Psoas muscle (tissue), 8 donors: ENCODE results near the gene PTPN7. TPM values are rescaled to one million over a fixed set of nuclear protein-coding genes. Genes with fewer than 3 reads are reported as not detected.
A peak's percentile ranks its signal among the peaks of the same experiment; 100 is the strongest.

Experiments used
- ATAC-seq, 4 donors: fragments of 200-7000 bp; cut with Tn5 transposase; one replicate each; pipeline ENCODE4 v1.9.1; 2020; ENCODE audit warnings: moderate library complexity in 3 of 4, mild to moderate bottlenecking in 2 of 4
- DNase-seq, 2 donors: peaks; one replicate each; pipeline ENCODE4 v3.0.0-alpha.2; 2020
- H3K27ac ChIP-seq: fragments of 200-600 bp; one replicate; pipeline ENCODE4 v1.8.0; 2022
- H3K27me3 ChIP-seq, 3 donors: fragments of 200-600 bp in 1 of 3; one replicate each; pipeline versions ENCODE4 v1.6.1 to v1.8.0; 2013 to 2022; ENCODE audit warnings: low read length in 2 of 3, mild to moderate bottlenecking in 2 of 3, moderate library complexity in 1 of 3; ENCODE audit not compliant: insufficient read depth in 3 of 3
- H3K36me3 ChIP-seq, 2 donors: fragments of 200-600 bp in 1 of 2; one replicate each; pipeline versions ENCODE4 v1.6.1 to v1.8.0; 2013 to 2022; ENCODE audit warnings: low read depth in 1 of 2, mild to moderate bottlenecking in 1 of 2, moderate library complexity in 1 of 2; ENCODE audit not compliant: insufficient read depth in 1 of 2
- H3K4me1 ChIP-seq: fragments of 200-600 bp; one replicate; pipeline ENCODE4 v1.8.0; 2022
- H3K4me3 ChIP-seq: fragments of 200-600 bp; one replicate; pipeline ENCODE4 v1.8.0; 2022; ENCODE audit warnings: mild to moderate bottlenecking
- H3K9me3 ChIP-seq: fragments of 200-600 bp; one replicate; pipeline ENCODE4 v1.8.0; 2022
- WGBS, 3 donors: extraction: QIAGEN DNeasy Blood & Tissue Kit; methylation state at CpG; one replicate each; pipeline versions ENCODE4 v1.1.6 to v1.1.7; 2013; 5-methylcytosine and 5-hydroxymethylcytosine counted together
- intact Hi-C, 2 donors: fragments of 100-400 bp; cut with DNase I; formaldehyde crosslinking; loops; one replicate each; pipeline versions ENCODE4 v1.11.0 to v1.14.2; 2022
- polyA plus RNA-seq, 3 donors: library from polyadenylated mRNA; stranded (reverse); fragments of 200-250 nt; gene quantifications; one replicate each; pipeline ENCODE4 v1.2.3, GENCODE V29; 2013
- total RNA-seq, 4 donors: library from RNA; stranded (reverse); fragmentation: NEBNext Ultra II Directional in 2 of 4; extraction: Animal tissue kit (Norgen Biotek cat#: 25700) in 2 of 4; gene quantifications; one replicate each; pipeline versions ENCODE4 v1.2.1 to v1.2.4, GENCODE V29; 2021 to 2023
- TF ChIP-seq, protein P1 (sequence below): fragments of 200-600 bp; IDR thresholded peaks from one replicate; pipeline ENCODE4 v1.8.0; 2022; ENCODE audit warnings: antibody characterized with exemption
- donor health status: healthy with polysubstance abuse.
- donor health status: DM: no; HTN: no; CAD: no; lungs with moderate emphysema.
- donor health status: Bipolar disorder and iron deficiency.
- donor health status: healthy.
- donor health status: DM: yes; HTN: yes; CAD: no.
- donor health status: DM: no; HTN: no; CAD: no.
- donor health status: DM: no; HTN: no; CAD: no.
- donor health status: DM: yes; HTN: yes; CAD: no.

Gene PTPN7
- total and polyA plus RNA-seq, 7 donors = 0.10 to 1.0 (median 0.32) TPM

DNA sequence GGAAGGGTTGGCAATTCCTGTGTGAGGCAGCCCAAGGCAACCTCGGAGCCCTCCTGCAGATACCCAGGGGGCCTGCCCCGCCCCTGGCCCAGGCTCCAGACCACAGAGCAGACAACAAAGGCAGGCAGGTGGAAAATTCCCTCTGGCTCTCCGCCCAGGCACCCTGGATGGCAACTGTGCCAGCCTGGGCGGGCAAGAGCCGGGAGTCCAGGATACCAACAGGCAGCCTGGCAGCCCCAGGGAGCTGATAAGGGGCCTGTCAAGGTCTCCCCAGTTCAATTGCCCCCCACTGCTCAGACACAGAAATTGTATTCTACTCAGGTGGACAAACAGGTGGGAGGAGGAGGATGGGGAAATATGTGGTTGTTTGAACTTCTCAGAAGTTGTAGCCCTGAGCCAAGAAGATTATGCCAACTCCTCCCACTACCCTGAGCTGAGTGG, 53.1 kb downstream of the PTPN7 start:
- TF ChIP-seq, protein P1, sequence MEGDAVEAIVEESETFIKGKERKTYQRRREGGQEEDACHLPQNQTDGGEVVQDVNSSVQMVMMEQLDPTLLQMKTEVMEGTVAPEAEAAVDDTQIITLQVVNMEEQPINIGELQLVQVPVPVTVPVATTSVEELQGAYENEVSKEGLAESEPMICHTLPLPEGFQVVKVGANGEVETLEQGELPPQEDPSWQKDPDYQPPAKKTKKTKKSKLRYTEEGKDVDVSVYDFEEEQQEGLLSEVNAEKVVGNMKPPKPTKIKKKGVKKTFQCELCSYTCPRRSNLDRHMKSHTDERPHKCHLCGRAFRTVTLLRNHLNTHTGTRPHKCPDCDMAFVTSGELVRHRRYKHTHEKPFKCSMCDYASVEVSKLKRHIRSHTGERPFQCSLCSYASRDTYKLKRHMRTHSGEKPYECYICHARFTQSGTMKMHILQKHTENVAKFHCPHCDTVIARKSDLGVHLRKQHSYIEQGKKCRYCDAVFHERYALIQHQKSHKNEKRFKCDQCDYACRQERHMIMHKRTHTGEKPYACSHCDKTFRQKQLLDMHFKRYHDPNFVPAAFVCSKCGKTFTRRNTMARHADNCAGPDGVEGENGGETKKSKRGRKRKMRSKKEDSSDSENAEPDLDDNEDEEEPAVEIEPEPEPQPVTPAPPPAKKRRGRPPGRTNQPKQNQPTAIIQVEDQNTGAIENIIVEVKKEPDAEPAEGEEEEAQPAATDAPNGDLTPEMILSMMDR = no peak
- Histone ChIP-seq H3K4me1 (no peaks in the 10 kb centered on the region), H3K36me3 (no peaks in the 10 kb centered on the region), H3K27ac (no peak overlapping the region), H3K4me3 (no peak overlapping the region), H3K9me3 (no peaks in the 10 kb centered on the region), H3K27me3 (no peaks in the 10 kb centered on the region)
- intact Hi-C loops = no loop called here
- DNase-seq (no peak), ATAC-seq (peak in 3 of 4 donors; percentile 19 to 54 (median 44))
- 33 to 52% (median 44%) methylated on average over 5 of the region's 5 CpGs for WGBS, 3 donors

DNA sequence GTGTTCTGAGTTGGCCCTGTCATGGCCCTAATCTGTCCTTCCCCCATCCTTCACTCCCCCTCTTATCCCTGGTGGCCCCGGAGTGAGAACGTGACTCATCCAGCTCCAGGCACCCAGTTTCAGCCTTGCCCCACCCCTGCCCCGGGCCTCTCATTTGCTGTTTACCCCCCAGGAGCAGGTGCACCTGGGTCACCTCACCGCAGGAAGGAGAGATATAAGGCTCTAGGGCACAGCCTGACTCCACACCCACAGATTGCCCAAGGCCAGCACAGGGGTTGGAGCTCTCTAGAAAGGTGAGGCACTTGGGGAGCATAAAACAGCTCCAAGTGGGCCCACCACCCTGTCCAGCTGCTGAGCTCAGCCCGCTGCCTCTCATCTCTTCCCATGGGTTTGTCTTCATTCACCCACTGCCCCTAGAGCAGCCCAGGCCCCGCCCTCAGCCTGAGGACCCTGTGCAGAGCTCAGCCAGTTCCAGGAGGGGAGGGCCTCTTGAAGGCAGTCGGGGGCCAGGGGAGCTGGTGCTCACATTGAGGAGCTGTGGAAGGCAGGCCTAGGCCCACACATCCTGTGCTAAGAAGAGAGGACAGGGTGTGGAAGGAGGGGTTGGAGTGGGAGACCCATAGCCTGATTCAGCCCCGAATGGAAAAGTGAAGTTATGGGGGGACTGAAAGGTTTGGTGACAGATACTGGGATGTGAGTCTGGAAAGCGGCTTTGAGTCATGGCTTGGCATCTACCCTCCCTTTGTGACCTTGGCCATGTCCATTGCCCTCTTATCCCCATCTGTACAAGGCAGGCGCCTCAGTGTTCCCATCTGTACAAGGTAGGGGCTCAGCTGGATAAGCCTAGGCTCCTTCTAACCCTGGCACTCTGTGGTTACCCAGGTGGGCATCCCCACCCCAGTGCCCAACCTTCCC, 53.8 kb downstream of the PTPN7 start:
- Histone ChIP-seq H3K9me3 (no peaks in the 10 kb centered on the region), H3K4me3 (no peak overlapping the region), H3K36me3 (no peaks in the 10 kb centered on the region), H3K4me1 (no peaks in the 10 kb centered on the region), H3K27me3 (no peaks in the 10 kb centered on the region), H3K27ac (no peak overlapping the region)
- ATAC-seq (peak in 3 of 4 donors; percentile 17 to 54 (median 46)), DNase-seq (no peak)
- TF ChIP-seq, protein P1 = no peak
- intact Hi-C loops = no loop called here
- WGBS, 3 donors = 81 to 83% (median 83%) methylated on average over 10 of the region's 10 CpGs

DNA sequence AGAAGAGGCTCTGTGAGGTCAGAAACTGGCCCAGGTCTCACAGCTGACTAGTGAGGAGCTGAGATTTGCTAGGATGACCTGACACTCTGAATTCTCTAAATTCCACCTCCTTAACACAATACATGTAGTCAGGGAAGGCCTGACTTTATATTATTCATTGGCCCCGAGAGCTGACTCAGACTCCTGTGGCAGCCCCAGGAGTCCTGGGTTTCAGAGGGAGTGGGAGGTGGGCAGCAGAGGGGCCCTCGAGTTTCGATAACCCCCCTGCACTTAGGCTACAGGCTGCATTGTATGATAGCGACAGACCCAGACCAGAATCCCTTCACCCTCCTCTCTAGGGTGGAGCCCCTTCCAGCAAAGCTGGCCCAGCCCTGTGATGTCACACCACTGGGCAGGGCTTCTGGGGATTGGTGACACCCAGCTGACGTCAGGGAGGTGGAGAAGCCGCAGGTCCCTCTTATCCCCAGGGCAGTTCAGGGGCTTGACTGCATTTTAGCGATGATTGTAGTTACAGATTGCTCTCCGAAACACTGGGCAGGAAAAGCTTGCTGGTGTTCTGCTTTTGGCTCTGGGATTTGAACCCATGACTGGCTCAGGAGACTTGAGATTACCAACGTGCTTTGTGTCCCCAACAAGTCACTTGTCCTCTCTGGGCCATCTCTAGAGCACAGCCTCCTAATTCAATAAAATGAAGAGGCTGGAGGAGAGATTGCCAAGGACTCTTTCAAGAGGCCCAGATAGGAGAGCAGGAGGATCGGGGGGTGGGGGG, 54.6 kb downstream of the PTPN7 start:
- no peaks in the 10 kb centered on the region for H3K27me3 ChIP-seq
- no peaks in the 10 kb centered on the region for H3K9me3 ChIP-seq
- intact Hi-C loops = no loop called here
- DNase-seq (no peak), ATAC-seq (no peak)
- no peak overlapping the region for H3K27ac ChIP-seq
- TF ChIP-seq, protein P1 = no peak
- 70 to 74% (median 73%) methylated on average over 10 of the region's 10 CpGs for whole genome bisulfite sequencing, 3 donors
- no peaks in the 10 kb centered on the region for H3K4me1 ChIP-seq
- no peaks in the 10 kb centered on the region for H3K36me3 ChIP-seq
- H3K4me3 ChIP-seq = no peak overlapping the region

DNA sequence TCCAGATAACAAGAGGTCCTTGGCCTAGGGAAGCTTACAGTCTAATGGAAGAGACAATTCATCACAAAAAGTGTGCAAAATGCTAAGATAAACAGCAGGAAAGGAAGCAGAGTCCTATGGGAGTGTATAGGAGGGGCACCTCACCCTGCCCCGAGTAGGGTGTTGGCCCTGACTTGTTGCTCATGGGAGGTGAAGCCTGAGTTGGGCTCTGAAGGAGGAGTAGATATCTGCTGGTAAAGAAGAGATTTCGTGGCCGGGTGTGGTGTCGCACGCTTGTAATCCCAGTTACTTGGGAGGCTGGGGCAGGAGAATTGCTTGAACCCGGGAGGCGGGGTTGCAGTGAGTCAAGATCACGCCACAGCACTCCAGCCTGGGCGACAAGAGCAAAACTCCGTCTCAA, 56.3 kb downstream of the PTPN7 start:
- TF ChIP-seq, protein P1 = no peak
- H3K4me3 ChIP-seq = no peak overlapping the region
- H3K36me3 ChIP-seq = no peaks in the 10 kb centered on the region
- intact Hi-C loops = no loop called here
- no peaks in the 10 kb centered on the region for H3K4me1 ChIP-seq
- 86 to 91% (median 91%) methylated on average over 10 of the region's 10 CpGs for WGBS, 3 donors
- no peaks in the 10 kb centered on the region for H3K9me3 ChIP-seq
- H3K27ac ChIP-seq = no peak overlapping the region
- no peak for ATAC-seq
- no peaks in the 10 kb centered on the region for H3K27me3 ChIP-seq
- no peak for DNase-seq
